ENCODE measurements around the gene VPS4A. TPM values are rescaled to one million over a fixed set of nuclear protein-coding genes. Genes with fewer than 3 reads are reported as not detected.

The VPS4A gene
- total RNA-seq, 1 donor from 2014 or later = 17.9 TPM

- DNase-seq = no peak
Observed at GRCh38 chr16:69307091-69307490, 4.1 kb upstream of the VPS4A start.

- DNase-seq = no peak
Observed at GRCh38 chr16:69307856-69308255, 3.3 kb upstream of the VPS4A start.

GRCh38 chr16:69309316-69309715 lies 1.8 kb upstream of the VPS4A start:
- DNase-seq = no peak

GRCh38 chr16:69311533-69312387 lies 610 bp downstream of the VPS4A start:
- no peak for DNase-seq

GRCh38 chr16:69313469-69313868 lies 2.3 kb downstream of the VPS4A start:
- DNase-seq = no peak

GRCh38 chr16:69314534-69314933 lies 3.4 kb downstream of the VPS4A start:
- no peak for DNase-seq

- DNase-seq = no peak
Observed at GRCh38 chr16:69315486-69316311, 4.5 kb downstream of the VPS4A start.

GRCh38 chr16:69316595-69317034 lies 5.5 kb downstream of the VPS4A start:
- no peak for DNase-seq

GRCh38 chr16:69318177-69318910 lies 7.2 kb downstream of the VPS4A start:
- no peak for DNase-seq

- DNase-seq = no peak
Observed at GRCh38 chr16:69318911-69319289, 7.8 kb downstream of the VPS4A start.

- no peak for DNase-seq
Observed at GRCh38 chr16:69319381-69319780, 8.2 kb downstream of the VPS4A start.

GRCh38 chr16:69319826-69320739 lies 8.9 kb downstream of the VPS4A start:
- DNase-seq = no peak

GRCh38 chr16:69320740-69321073 lies 9.6 kb downstream of the VPS4A start:
- no peak for DNase-seq

- no peak for DNase-seq
Observed at GRCh38 chr16:69321080-69321479, 9.9 kb downstream of the VPS4A start.

GRCh38 chr16:69322343-69322742 lies 11.2 kb downstream of the VPS4A start:
- DNase-seq = no peak

GRCh38 chr16:69323415-69323814 lies 12.3 kb downstream of the VPS4A start:
- no peak for DNase-seq

- no peak for DNase-seq
Observed at GRCh38 chr16:69324013-69324531, 12.9 kb downstream of the VPS4A start.

GRCh38 chr16:69324585-69325253 lies 13.6 kb downstream of the VPS4A start:
- DNase-seq = no peak

GRCh38 chr16:69325784-69326171 lies 14.6 kb downstream of the VPS4A start:
- DNase-seq = no peak

GRCh38 chr16:69326172-69326873 lies 15.2 kb downstream of the VPS4A start:
- DNase-seq = no peak

Data from skin of body (tissue), 2 donors.